Measurements from ENCODE around the gene VAT1L. TPM values are rescaled to one million over a fixed set of nuclear protein-coding genes. Genes with fewer than 3 reads are reported as not detected.

The VAT1L gene
- total RNA-seq, 4 donors from 2014 or later, result 0.53 to 2.5 (median 0.92) TPM

GRCh38 chr16:77970371-77970770 is 182.0 kb downstream of the VAT1L start:
- TF ChIP-seq POLR2A (IDR thresholded peaks at IDR 0.05) (no peak), CTCF (IDR thresholded peaks at IDR 0.05) (no peak)
- no peaks in the 10 kb centered on the region for H3K9me3 ChIP-seq

GRCh38 chr16:77971306-77972061 is 183.1 kb downstream of the VAT1L start:
- H3K27ac ChIP-seq, result no peak overlapping the region
- no peak overlapping the region for H3K4me3 ChIP-seq
- DNase-seq, result peak; percentile 66 to 93 (median 83)
- no peaks in the 10 kb centered on the region for H3K9me3 ChIP-seq
- no peaks in the 10 kb centered on the region for H3K4me1 ChIP-seq
- H3K36me3 ChIP-seq, result no peaks in the 10 kb centered on the region
- H3K27me3 ChIP-seq, result no peaks in the 10 kb centered on the region
- TF ChIP-seq POLR2A (IDR thresholded peaks at IDR 0.05) (no peak), CTCF (IDR thresholded peaks at IDR 0.05) (peak; percentile 34 to 73 (median 69))

More at GRCh38 chr16:77970371-77970770, 182.0 kb downstream of the VAT1L start:
- Histone ChIP-seq H3K36me3 (no peaks in the 10 kb centered on the region), H3K4me3 (no peak overlapping the region), H3K27ac (no peak overlapping the region), H3K27me3 (no peaks in the 10 kb centered on the region), H3K4me1 (no peaks in the 10 kb centered on the region)
- DNase-seq, result no peak

GRCh38 chr16:77972062-77972392 is 183.7 kb downstream of the VAT1L start:
- Histone ChIP-seq H3K27ac (no peak overlapping the region), H3K4me3 (no peak overlapping the region), H3K9me3 (no peaks in the 10 kb centered on the region), H3K36me3 (no peaks in the 10 kb centered on the region), H3K4me1 (no peaks in the 10 kb centered on the region), H3K27me3 (no peaks in the 10 kb centered on the region)
- no peak for DNase-seq
- no peak for TF ChIP-seq CTCF (IDR thresholded peaks at IDR 0.05)
- TF ChIP-seq POLR2A (IDR thresholded peaks at IDR 0.05), result no peak

GRCh38 chr16:77974883-77975282 is 186.5 kb downstream of the VAT1L start:
- TF ChIP-seq POLR2A (IDR thresholded peaks at IDR 0.05) (no peak), CTCF (IDR thresholded peaks at IDR 0.05) (no peak)
- H3K4me1 ChIP-seq, result no peaks in the 10 kb centered on the region
- H3K27ac ChIP-seq, result no peak overlapping the region
- DNase-seq, result no peak
- no peaks in the 10 kb centered on the region for H3K9me3 ChIP-seq
- H3K27me3 ChIP-seq, result no peaks in the 10 kb centered on the region
- no peak overlapping the region for H3K4me3 ChIP-seq
- no peaks in the 10 kb centered on the region for H3K36me3 ChIP-seq

GRCh38 chr16:77975942-77976341 is 187.6 kb downstream of the VAT1L start:
- Histone ChIP-seq H3K27me3 (no peaks in the 10 kb centered on the region), H3K4me3 (no peak overlapping the region), H3K27ac (no peak overlapping the region), H3K9me3 (no peaks in the 10 kb centered on the region), H3K36me3 (no peaks in the 10 kb centered on the region), H3K4me1 (no peaks in the 10 kb centered on the region)
- TF ChIP-seq POLR2A (IDR thresholded peaks at IDR 0.05) (no peak), CTCF (IDR thresholded peaks at IDR 0.05) (no peak)
- DNase-seq, result no peak

Data from Peyer's patch (tissue), 4 donors.